GM18517 (cell line): Measurements from ENCODE around the gene CPZ.
"Not testable (repeated sequence)": the region's sequence is repeated elsewhere in the genome, so short reads cannot be mapped to it uniquely, and the experiment has no call there.

Source experiments
- ATAC-seq: cut with Tn5 transposase; IDR thresholded peaks from one replicate; pipeline ENCODE4 v1.9.1; 2021; ENCODE audit warnings: mild to moderate bottlenecking, moderate library complexity; ENCODE audit not compliant: unreplicated experiment

CPZ gene

GRCh38 chr4:8634773-8635172 lies 42.2 kb downstream of the CPZ start:
- ATAC-seq = not testable (repeated sequence)

DNA sequence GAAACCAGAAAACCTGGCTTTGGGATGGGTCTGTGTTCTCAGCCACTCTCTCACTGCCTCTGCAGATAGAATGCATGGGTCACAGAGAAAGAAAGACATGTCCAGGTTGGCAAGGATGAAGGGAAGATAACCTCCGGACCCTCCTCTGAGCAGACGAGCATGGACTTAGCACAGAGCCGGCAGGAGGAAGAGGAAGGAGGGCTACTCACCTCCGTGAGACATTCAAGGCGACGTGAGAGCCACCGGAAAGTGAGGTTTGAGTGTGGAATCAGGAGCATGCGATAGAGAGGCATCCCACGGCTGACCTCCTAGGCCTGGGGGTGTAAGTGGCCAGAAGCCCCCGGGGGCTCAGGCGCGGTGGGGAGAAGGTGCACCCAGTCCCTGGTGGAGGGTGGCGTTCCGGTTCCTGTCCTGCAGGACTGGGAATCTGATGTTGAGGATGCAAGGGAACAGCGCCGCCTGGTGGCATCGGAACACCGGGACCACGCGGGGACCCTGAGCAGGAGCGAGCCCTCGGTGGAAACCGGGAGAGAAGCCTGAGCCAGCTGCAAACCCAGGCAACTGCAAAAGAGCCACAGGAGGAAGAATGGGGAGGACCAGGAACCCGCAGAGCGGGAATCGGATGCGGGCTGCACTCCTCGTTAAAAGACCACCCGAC lies 43.5 kb downstream of the CPZ start:
- not testable (repeated sequence) for ATAC-seq

DNA sequence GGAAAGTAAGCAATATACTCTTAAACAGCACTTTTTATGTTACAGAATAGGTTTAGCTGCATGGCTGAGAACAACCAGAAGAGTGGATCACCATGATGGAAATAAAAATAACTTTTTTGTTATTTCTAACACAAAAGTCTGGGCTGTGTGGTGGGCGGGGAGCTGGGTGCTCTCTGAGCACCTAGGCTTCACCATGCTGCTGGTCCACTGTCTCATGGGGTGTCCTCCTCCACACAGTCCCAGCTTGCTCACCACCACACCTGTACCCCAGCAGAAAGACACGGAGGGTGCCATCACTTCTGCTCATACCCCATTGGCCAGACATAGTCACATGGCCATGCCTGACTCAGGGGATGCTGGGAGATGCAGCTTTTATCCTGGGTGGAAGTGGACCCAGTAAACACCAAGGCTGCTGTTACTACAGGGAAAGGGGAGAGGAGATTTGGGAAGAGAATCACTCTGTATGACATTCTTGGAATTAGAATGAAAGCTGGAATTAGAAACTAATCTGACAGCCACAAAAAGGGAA lies 45.0 kb downstream of the CPZ start:
- ATAC-seq = no peak

DNA sequence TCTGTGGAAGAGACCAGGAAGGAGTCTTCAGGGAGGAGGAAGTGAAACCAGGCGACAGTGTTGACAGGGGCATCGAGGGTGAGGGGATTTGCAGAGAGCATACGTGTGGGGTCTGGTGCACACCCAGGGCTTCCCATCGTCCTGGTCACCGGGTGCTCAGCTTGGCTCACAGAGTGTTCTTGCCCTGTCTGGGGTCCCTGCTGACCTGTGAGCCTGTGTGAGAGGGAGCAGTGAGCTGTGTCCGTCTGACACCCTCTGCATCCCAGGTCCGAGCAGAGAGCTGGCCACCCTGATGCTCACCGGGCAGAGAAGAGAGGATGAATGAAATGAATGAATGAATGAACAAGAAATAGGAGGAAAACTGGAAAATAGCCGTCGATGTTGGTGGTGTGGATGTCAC lies 46.5 kb downstream of the CPZ start:
- ATAC-seq = no peak

DNA sequence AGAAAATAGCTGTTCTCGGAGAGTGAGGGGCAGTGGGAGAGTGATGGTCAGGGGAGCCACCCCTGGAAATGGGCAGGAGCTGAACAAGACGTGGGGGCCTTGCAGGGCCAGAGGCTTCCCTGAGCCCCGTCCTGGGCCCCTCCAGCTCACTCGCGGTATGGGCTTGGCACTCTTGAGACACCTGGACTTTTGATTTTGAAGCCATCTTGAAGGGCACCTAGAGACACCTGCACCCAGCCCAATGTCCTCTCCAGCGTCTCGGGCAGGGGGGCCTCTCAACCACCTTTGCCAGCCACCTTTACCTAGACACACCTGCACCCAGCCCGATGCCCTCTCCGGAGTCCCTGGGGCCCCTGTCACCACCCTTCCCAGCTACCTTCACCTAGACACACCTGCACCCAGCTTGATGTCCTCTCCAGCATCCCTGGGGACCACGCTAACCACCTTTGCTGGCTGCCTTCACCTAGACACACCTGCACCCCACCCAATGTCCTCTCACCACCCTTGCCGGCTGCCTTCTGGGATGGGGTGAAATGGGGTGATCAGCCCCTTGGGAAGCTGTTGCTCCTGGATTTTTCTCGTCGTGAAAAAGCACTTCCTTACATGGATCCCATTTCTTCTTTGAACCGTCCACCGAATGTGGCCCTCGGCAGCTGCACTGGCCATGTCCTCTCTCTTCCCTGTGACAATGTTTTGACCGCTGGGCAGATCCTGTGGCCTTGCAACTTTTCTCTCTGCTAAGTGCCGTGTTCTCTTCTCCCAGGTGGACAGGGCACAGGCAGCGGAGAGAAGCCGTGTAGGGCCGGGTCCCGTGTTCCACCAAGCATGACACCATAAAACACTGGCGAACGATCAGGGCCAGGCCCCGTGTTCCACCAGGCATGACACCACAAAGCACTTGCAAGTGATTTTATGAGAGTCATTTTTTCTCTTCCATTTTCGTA lies 47.5 kb downstream of the CPZ start:
- ATAC-seq = no peak

GRCh38 chr4:8640816-8641215 lies 48.3 kb downstream of the CPZ start:
- no peak for ATAC-seq

DNA sequence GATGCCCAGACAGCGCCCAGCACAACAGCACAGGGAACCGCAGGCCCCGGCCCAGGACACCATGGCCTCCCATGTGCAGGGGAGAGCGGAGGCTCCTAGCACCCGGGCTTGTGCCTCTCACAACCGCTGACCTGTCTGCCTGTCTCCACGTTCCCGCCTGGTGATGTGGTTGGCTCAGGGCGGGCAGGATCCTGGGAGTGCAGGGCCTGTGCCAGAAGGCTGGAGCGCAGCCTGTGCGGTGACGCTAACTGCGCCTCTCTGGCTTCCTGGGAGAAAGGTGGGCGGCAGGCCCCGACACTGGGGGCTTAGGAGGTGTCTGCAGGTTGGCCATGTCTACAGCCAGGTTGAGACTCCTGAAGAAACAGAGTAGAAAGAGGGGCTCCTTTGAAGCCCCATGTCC lies 48.7 kb downstream of the CPZ start:
- ATAC-seq = no peak

- no peak for ATAC-seq
Observed at GRCh38 chr4:8641931-8642650, 49.5 kb downstream of the CPZ start.

GRCh38 chr4:8642651-8643321 lies 50.2 kb downstream of the CPZ start:
- no peak for ATAC-seq

DNA sequence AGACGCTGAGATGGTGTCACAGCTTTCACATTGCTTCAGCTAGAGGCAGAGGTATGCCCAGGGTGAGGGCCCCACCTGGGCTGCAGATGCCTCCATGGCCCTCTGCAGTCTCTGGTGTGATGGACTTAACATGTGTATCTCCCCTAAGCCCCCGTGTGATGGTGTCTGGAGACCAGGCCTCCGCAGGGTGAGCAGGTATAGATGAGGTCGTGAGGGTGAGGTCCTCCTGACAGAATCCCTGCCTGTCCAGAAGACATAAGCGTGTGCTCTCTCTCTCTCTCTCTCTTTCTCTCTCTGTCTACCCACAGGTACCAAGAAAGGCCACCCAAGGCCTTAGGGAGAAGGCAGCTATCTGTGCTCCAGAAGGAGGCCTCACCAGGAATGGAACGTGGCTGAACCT lies 50.9 kb downstream of the CPZ start:
- ATAC-seq = no peak

DNA sequence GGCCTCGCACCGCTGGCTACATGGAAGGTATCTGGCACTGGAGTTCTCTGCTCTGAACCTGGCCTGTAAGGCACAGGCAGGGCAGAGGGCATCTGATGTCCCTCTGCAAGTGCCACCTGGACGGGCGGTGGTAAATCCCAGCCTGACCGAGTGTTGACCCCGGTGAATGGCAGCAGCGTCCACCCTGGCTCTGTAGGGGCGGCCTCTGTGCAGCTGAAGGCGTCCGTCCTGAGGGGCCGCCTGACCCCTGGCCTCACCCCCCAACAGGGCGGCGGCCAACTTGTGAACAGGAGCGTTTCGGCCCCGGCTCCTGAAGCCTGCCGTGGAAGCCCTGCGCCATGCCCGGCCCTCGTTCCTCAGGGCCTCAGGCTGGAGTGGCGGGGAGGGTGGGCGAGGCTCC lies 51.4 kb downstream of the CPZ start:
- no peak for ATAC-seq

DNA sequence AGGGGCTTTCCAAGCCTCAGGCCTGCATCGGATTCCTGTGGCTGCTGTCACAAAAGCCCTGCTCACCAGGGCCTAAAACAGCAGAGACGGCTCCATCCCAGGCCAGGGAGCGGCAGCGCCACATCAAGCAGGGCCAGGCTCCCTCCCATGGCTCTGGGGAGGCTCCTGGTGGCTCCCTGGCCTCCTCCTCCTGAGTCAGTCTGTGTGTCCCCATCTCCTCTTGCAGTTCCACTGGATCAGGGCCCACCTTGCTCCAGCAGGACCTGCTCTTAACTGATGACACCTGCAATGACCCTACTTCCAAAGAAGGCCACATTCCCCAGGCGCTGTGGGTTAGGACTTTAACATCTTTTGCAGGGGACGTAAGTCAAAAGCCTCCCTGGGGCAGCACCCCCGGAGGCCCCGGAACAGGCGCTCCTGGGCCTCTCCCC lies 51.9 kb downstream of the CPZ start:
- ATAC-seq = no peak

DNA sequence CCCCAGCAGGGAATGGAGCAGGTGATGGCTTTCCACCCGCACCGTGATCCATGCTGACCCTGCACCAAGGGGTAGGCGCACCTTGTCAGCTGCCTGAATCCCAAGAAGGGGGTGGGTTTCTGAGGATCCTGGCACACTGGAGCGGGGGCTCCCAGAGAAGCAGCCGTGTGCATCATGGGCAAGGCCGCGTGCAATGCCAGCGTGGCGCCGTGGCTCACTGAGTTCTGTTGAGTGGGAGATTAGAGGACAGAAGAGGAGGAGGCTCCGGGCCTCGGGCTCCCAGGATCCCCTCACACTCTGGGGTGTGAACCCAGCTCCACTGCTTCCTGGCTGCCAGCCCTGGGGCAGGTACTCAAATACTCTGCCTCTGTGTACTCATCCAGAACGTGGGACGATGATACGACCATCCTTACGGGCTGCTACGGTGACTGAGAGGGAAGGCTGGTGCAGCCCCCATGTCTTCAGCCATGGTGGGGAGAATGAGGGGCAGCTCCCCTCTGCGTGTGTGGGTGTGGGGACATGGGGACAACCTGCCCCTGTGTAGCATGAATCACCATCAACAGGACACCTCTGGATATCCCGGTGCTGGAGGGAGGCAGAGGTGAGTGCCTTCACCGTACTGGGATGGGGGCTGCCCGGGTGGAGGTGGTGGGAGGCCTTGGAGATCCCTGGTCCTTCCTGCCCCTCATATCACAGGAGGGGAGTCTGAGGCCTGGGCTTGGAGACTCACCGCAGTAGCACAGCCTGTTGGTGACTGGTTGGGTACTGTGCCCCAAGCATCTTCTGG lies 52.6 kb downstream of the CPZ start:
- ATAC-seq = no peak

DNA sequence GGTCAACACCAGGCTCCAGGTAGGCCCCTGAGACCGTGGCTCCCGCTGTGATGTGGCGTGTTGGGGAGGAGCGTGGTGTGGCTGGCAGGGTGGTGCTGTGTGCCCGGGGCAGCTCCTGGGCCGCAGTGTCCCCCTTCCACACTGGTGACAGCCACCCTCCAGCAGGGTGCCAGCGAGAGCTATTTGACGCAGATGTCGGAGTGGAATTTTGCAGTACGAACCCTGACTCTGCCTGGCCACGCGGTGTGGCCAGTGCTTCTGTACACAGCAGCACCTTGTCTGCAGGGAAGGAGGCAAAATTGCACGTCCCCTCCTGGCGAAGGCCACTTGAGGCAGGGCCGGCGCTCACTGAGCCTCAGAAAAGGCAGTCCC lies 53.2 kb downstream of the CPZ start:
- ATAC-seq = no peak

- ATAC-seq = no peak
Observed at GRCh38 chr4:8646296-8647093, 53.9 kb downstream of the CPZ start.

GRCh38 chr4:8647094-8647570 lies 54.6 kb downstream of the CPZ start:
- no peak for ATAC-seq

DNA sequence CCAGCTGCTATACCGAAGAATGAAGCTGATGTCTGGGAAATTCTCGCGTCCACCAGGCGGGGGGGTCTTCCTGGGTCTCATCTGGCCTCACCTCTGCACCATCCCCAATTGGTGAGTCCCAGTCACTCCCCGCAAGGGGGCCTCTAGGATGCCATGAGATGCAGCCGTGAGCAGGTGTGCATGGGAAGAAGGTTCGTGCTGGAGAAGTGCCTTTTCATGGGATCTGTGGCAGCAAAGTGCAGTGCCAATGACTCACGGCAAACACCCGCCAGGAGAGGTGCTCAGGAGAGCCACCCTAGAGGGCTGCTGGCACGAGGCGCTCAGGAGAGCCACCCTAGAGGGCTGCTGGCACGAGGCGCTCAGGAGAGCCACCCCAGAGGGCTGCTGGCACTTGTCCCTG lies 55.1 kb downstream of the CPZ start:
- ATAC-seq = no peak

GRCh38 chr4:8648296-8648695 lies 55.7 kb downstream of the CPZ start:
- no peak for ATAC-seq
